Activated naive CD4-positive, alpha-beta T cell treated with anti-CD3 and anti-CD28 coated beads for 36 hours (primary cell): ENCODE data around the gene PDC. TPM values are rescaled to one million over a fixed set of nuclear protein-coding genes. Genes with fewer than 3 reads are reported as not detected.
"Not testable (repeated sequence)": the region's sequence is repeated elsewhere in the genome, so short reads cannot be mapped to it uniquely, and the experiment has no call there.

Source experiments
- CTCF ChIA-PET: fragments of 350-600 bp; sonication (Branson Sonifier 250); formaldehyde crosslinking; loops from one replicate; lab custom pipeline; 2021; ENCODE audit warnings: antibody characterized with exemption; lab: Charles Lee
- DNase-seq: peaks from one replicate; pipeline ENCODE4 v3.0.0-alpha.2; 2020
- H3K27ac Mint-ChIP-seq: one replicate; pipeline ENCODE4 v1.8.0; 2021; ENCODE audit warnings: mild to moderate bottlenecking, mixed read lengths
- H3K27me3 Mint-ChIP-seq: one replicate; pipeline ENCODE4 v1.8.0; 2021; ENCODE audit warnings: low read depth, mixed read lengths
- H3K36me3 Mint-ChIP-seq: one replicate; pipeline ENCODE4 v1.8.0; 2021; ENCODE audit warnings: low read depth, mixed read lengths
- H3K4me1 Mint-ChIP-seq: one replicate; pipeline ENCODE4 v1.8.0; 2021; ENCODE audit warnings: low read depth, mixed read lengths
- H3K4me3 Mint-ChIP-seq: one replicate; pipeline ENCODE4 v1.8.0; 2021; ENCODE audit warnings: mild to moderate bottlenecking, moderate library complexity, mixed read lengths
- H3K9me3 Mint-ChIP-seq: one replicate; pipeline ENCODE4 v1.8.0; 2021; ENCODE audit warnings: mixed read lengths
- intact Hi-C: fragments of 100-400 bp; cut with micrococcal nuclease; formaldehyde crosslinking; loops from one replicate; pipeline ENCODE4 v1.15.1; 2023
- total RNA-seq, 2 experiments: library from RNA; stranded (reverse); gene quantifications; one replicate each; pipeline ENCODE4 v1.2.3, GENCODE V29; 2021

The PDC gene
- total RNA-seq, 2 experiments from 2014 or later, result not detected

DNA sequence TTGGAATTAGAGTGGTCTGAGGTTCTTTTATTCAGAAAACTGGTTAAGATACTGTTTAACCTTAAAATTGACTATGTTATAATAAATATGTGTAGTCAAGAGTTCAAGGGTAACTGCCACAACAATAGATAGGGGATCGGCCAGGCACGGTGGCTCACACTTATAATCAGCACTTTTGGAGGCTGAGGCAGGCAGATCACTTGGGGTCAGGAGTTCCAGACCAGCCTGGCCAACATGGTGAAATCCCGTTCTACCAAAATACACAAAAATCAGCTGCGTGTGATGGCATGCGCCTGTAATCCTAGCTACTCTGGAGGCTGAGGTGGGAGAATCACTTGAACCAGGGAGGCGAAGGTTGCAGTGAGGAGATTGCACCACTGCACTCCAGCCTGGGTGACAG lies 39.5 kb downstream of the PDC start:
- no peaks in the 10 kb centered on the region for H3K4me1 Mint-ChIP-seq
- DNase-seq, result no peak
- no peak overlapping the region for H3K4me3 Mint-ChIP-seq
- H3K27me3 Mint-ChIP-seq, result no peaks in the 10 kb centered on the region
- peaks cover 16% of the 10 kb centered on the region for H3K36me3 Mint-ChIP-seq
- no peak overlapping the region for H3K27ac Mint-ChIP-seq
- intact Hi-C loops, result no loop called here
- H3K9me3 Mint-ChIP-seq, result no peaks in the 10 kb centered on the region
- CTCF ChIA-PET, result no interaction called here

DNA sequence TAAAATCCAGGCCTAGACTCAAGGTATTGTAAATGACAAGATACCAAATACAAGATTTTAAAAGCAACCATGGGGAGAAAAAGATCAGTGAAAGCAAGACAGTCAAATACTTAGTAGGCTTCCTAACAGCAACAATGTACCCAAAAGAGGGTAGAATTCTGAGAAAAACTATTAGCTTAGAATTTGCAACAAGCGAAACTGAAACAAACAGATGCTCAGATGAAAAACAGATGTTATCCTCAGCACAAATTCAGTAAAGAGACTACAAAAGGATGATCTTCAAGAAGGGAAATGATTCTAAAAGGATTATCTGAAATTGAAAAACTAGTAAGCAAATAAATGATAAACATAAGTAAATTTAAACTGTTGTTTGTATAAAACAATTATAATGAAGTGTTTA lies 40.0 kb downstream of the PDC start:
- no peaks in the 10 kb centered on the region for H3K9me3 Mint-ChIP-seq
- H3K4me1 Mint-ChIP-seq, result no peaks in the 10 kb centered on the region
- H3K4me3 Mint-ChIP-seq, result no peak overlapping the region
- H3K27ac Mint-ChIP-seq, result no peak overlapping the region
- CTCF ChIA-PET, result interaction anchor here (1.0 kb wide), 1 partner anchor 11 kb away, joined by 3 read pairs; no protein-coding TSS in a partner anchor
- H3K36me3 Mint-ChIP-seq, result peaks cover 15% of the 10 kb centered on the region
- no peaks in the 10 kb centered on the region for H3K27me3 Mint-ChIP-seq
- intact Hi-C loops, result no loop called here
- DNase-seq, result no peak

DNA sequence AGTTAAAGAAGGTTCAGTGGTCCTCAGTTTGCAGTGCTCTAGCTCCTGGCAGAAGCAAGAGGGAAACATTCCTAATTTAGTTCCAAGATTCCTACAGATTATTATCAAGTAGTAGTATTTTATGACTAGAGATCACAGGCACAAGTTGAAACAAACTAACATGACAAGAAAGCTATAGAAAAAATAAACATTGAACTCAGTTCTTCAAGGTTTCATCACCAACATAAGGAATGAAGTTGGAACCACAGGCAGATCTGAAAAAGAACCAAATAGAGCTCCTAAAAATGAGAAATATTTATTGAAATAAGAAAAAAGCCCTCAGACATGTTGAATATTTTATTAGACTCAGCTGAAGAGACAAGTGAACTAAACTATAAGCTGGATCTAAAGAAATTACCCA lies 40.6 kb downstream of the PDC start:
- no peaks in the 10 kb centered on the region for H3K27me3 Mint-ChIP-seq
- H3K4me3 Mint-ChIP-seq, result no peak overlapping the region
- no peaks in the 10 kb centered on the region for H3K4me1 Mint-ChIP-seq
- intact Hi-C loops, result no loop called here
- CTCF ChIA-PET, result interaction anchor here (1.0 kb wide), 2 partner anchors 10 to 15 kb away, joined by 3 read pairs; no protein-coding TSS in a partner anchor
- no peaks in the 10 kb centered on the region for H3K9me3 Mint-ChIP-seq
- no peak for DNase-seq
- H3K36me3 Mint-ChIP-seq, result peaks cover 18% of the 10 kb centered on the region
- H3K27ac Mint-ChIP-seq, result no peak overlapping the region

DNA sequence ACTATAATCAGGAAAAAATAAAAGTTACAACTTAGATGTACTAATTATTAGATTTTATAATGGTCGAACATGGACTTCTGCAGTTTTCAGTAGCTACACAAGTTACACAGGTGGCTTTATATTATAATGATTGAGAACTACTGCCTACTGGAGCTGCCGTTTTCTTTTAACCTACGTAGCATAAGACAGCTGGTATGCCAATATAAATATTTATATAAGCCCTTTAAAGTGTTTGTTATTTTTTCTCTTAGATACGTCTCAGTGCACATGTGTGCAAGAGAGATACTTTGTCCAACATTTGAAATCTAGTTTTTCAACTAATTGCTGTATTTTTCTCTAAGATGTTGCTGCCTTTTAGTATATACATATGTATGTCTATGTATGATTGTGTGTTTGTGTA lies 42.4 kb downstream of the PDC start:
- no peak for DNase-seq
- Mint-ChIP-seq H3K9me3 (no peaks in the 10 kb centered on the region), H3K4me3 (no peak overlapping the region), H3K27me3 (no peaks in the 10 kb centered on the region), H3K27ac (no peak overlapping the region), H3K36me3 (peaks cover 17% of the 10 kb centered on the region), H3K4me1 (no peaks in the 10 kb centered on the region)
- intact Hi-C loops, result no loop called here
- CTCF ChIA-PET, result interaction anchor here (0.6 kb wide), 1 partner anchor 44 kb away, joined by 3 read pairs; the partner anchor contains the start of gene TPR

DNA sequence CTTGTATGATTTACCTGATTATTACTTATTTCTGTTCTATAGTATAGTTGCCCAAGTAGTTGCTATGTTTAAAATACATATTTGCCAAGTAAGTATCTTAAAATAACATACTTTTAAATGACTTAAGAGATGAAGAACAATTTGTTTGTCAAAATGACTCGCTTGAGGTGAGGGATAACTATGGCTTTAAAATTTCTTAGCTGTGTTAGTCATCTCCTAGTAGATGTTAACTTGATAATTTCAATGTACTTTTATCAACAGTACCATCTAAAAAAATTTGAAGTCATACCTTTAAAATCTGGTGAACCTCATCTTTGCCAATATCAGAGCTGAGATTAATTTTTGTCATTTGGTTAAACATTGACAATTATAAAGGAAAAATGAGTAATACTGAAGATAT lies 47.6 kb downstream of the PDC start:
- CTCF ChIA-PET, result interaction anchor here (0.7 to 1.6 kb wide), 2 partner anchors 9 to 188 kb away, joined by 3 to 5 read pairs; no protein-coding TSS in a partner anchor
- Mint-ChIP-seq H3K36me3 (peaks cover 8% of the 10 kb centered on the region), H3K9me3 (no peaks in the 10 kb centered on the region), H3K27ac (no peak overlapping the region), H3K27me3 (no peaks in the 10 kb centered on the region), H3K4me1 (no peaks in the 10 kb centered on the region), H3K4me3 (no peak overlapping the region)
- intact Hi-C loops, result no loop called here
- DNase-seq, result no peak

DNA sequence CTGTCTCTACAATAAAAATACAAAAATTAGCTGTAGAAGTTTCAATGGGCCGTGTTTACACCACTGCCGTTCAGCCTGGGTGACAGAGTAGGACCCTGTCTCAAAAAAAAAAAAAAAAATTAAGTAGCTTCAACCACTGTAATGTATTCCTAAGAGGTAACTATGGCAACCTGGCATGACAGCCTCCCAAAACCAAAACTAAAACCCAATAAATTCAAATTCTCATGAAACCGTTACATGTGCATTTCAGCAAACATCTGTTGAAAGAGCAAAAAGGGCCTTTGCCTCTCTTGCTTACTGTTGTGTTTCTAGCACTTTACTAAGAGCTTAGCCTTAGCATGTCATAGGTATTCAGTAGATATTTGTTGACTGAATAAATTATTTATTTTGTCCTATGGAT lies 51.8 kb downstream of the PDC start:
- CTCF ChIA-PET, result interaction anchor here (0.5 kb wide), 1 partner anchor 140 kb away, joined by 3 read pairs; no protein-coding TSS in a partner anchor
- Mint-ChIP-seq H3K36me3 (peaks cover 11% of the 10 kb centered on the region), H3K9me3 (no peaks in the 10 kb centered on the region), H3K27me3 (no peaks in the 10 kb centered on the region), H3K27ac (no peak overlapping the region), H3K4me3 (no peak overlapping the region), H3K4me1 (no peaks in the 10 kb centered on the region)
- intact Hi-C loops, result no loop called here
- DNase-seq, result no peak

DNA sequence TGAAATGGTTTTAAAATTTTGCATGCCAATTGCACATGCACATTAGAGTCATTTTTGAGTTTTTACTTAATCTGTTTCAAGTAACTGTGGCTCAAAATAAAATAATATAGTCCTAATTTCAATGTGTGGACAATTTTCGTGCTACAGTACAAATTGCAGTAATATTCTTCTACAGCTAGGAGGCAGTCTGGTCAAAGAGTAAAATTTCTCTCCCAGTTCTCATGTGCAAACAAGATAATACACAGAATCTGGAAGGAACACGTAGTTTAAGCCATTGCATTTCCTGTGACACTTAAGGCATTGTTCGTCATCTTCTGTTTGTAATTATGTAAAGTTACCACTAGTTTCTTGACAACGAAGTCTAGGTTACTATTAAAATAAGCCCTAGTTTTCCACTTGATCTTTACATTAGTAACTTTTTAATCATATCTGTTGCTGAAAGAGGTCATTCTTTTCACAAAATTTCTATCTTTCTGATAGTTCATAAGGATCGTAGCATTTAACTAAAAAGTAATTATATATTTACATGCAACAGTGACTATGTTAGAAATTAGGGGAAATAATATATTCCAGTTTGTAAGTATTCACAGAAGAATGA lies 56.4 kb downstream of the PDC start:
- Mint-ChIP-seq H3K27me3 (no peaks in the 10 kb centered on the region), H3K4me1 (no peaks in the 10 kb centered on the region), H3K4me3 (no peak overlapping the region), H3K27ac (no peak overlapping the region), H3K36me3 (peaks cover 19% of the 10 kb centered on the region), H3K9me3 (no peaks in the 10 kb centered on the region)
- no peak for DNase-seq
- CTCF ChIA-PET, result interaction anchor here (0.6 to 1.4 kb wide), 10 partner anchors 9 to 585 kb away, joined by 3 to 6 read pairs (median 3); no protein-coding TSS in a partner anchor
- intact Hi-C loops, result loop anchor here (1.0 to 5.0 kb wide), 3 partner anchors 203 to 582 kb away; no protein-coding TSS in a partner anchor

DNA sequence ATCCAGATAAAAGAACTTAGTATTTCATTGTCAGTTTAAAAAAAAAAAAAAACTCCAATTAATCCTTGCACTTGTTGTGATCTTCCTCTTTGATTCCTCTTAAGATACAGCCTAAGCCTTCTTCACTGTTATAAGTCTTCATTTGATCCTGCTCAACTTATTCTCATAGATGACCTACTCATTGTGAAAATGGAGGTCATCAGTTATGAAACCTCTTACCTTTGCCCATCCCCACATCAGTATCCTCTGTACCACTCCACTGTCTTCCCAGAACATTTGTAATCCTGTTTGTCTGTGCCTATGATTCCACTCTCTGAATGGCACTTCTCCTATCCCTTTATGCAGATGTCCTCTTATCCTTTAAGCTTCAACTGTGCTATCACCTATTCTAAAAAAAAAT lies 57.3 kb downstream of the PDC start:
- no peak for DNase-seq
- H3K27ac Mint-ChIP-seq, result no peak overlapping the region
- H3K36me3 Mint-ChIP-seq, result peaks cover 21% of the 10 kb centered on the region
- H3K4me1 Mint-ChIP-seq, result no peaks in the 10 kb centered on the region
- no peaks in the 10 kb centered on the region for H3K27me3 Mint-ChIP-seq
- no peak overlapping the region for H3K4me3 Mint-ChIP-seq
- intact Hi-C loops, result loop anchor here (1.0 to 5.0 kb wide), 3 partner anchors 204 to 583 kb away; no protein-coding TSS in a partner anchor
- CTCF ChIA-PET, result interaction anchor here (0.6 to 1.4 kb wide), 9 partner anchors 9 to 586 kb away, joined by 3 to 6 read pairs (median 3); no protein-coding TSS in a partner anchor
- H3K9me3 Mint-ChIP-seq, result no peaks in the 10 kb centered on the region

DNA sequence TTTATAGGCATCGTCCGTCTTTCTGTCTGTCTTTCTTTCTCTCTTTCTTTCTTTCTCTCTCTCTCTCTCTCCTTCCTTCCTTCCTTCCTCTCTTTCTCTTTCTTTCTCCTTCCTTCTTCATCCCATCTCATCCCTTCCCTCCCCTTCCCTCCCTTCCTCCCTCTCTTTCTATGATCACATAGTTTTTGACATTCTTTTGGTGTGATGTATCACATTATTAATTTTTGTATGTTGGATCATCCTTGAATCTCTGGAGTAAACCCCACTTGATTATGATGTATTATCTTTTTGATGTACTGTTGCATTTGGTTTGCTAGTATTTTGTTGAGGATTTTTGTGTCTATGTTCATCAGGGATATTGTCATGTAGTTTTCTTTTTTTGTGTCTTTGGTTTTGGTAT lies 59.5 kb downstream of the PDC start:
- H3K27me3 Mint-ChIP-seq, H3K9me3 Mint-ChIP-seq, H3K4me1 Mint-ChIP-seq, H3K4me3 Mint-ChIP-seq, H3K27ac Mint-ChIP-seq, DNase-seq: not testable (repeated sequence)
- intact Hi-C loops, result loop anchor here (5.0 kb wide), 1 partner anchor 206 kb away; no protein-coding TSS in a partner anchor
- CTCF ChIA-PET, result interaction anchor here (0.6 kb wide), 1 partner anchor 576 kb away, joined by 3 read pairs; no protein-coding TSS in a partner anchor
- peaks cover 14% of the 10 kb centered on the region for H3K36me3 Mint-ChIP-seq

Other genes with a start within 250 kb of the PDC start
- gene PRG4, start 164.8 kb downstream of the PDC start, total RNA-seq, result 10 to 100 TPM; 83.8 to 86.8 TPM
- 100 to 1,000 TPM; 217 to 226 TPM for gene TPR, start 85.9 kb downstream of the PDC start, total RNA-seq
- 10 to 100 TPM; 13.0 to 15.5 TPM for gene ODR4, start 85.3 kb downstream of the PDC start, total RNA-seq
- 1 to 10 TPM; 1.8 to 2.0 TPM for gene PTGS2, start 219.3 kb upstream of the PDC start, total RNA-seq